HEK293 (cell line): ENCODE data around the gene FMO1.

Experiments used
- CTCF ChIA-PET: fragments of 350-600 bp; formaldehyde crosslinking; extraction: SDS; loops from one replicate; lab custom pipeline; 2021; ENCODE audit warnings: antibody characterized with exemption; lab: Yijun Ruan, JAX
- POLR2A ChIA-PET: fragments of 300-600 bp; formaldehyde crosslinking; extraction: SDS; loops from one replicate; lab custom pipeline; 2020; ENCODE audit warnings: antibody characterized with exemption, inconsistent platforms; lab: Yijun Ruan, JAX
- H3K27ac ChIP-seq: fragments of 200-500 bp; sonication (Bioruptor generic); 2 replicates; pipeline ENCODE4 v1.5.1; 2014; ENCODE audit warnings: low read depth, low read length, control low read depth, inconsistent platforms; ENCODE audit errors: extremely low read depth
- H3K36me3 ChIP-seq, 2 experiments: fragments of 200-500 bp in 1 of 2; sonication (Bioruptor generic) in 1 of 2; 1 replicate in 1 of 2; 2 replicates in 1 of 2; pipeline ENCODE4 v1.5.1; 2014 to 2017; ENCODE audit warnings: inconsistent platforms in 2 of 2, low read length in 2 of 2; ENCODE audit not compliant: control insufficient read depth in 2 of 2, insufficient read depth in 1 of 2
- H3K4me1 ChIP-seq: fragments of 200-500 bp; sonication (Bioruptor generic); 2 replicates; pipeline ENCODE4 v1.5.1; 2014; ENCODE audit warnings: mild to moderate bottlenecking, low read length, inconsistent platforms; ENCODE audit not compliant: control insufficient read depth, insufficient read depth
- H3K4me3 ChIP-seq: 2 replicates; pipeline ENCODE4 v1.5.1; 2011; ENCODE audit warnings: low read depth, mild to moderate bottlenecking, control low read depth, low read length, moderate library complexity
- H3K9me3 ChIP-seq: fragments of 200-500 bp; sonication (Bioruptor generic); 2 replicates; pipeline ENCODE4 v1.5.1; 2014; ENCODE audit warnings: low read depth, low read length, inconsistent platforms; ENCODE audit not compliant: control insufficient read depth, insufficient read depth
- IKZF3 ChIP-seq: fragments of 450-650 bp; IDR thresholded peaks from 2 replicates; pipeline ENCODE4 v1.5.0; 2018; ENCODE audit warnings: missing biosample characterization, mild to moderate bottlenecking, missing genetic modification characterization, moderate library complexity
- INSM2 ChIP-seq: fragments of 450-650 bp; formaldehyde crosslinking; IDR thresholded peaks from 2 replicates; pipeline ENCODE4 v1.5.1; 2016; ENCODE audit warnings: missing biosample characterization, missing genetic modification characterization
- PATZ1 ChIP-seq: fragments of 450-650 bp; formaldehyde crosslinking; IDR thresholded peaks from 2 replicates; pipeline ENCODE4 v1.5.1; 2016; ENCODE audit warnings: missing biosample characterization, missing genetic modification characterization
- SP3 ChIP-seq: fragments of 450-650 bp; formaldehyde crosslinking; IDR thresholded peaks from 2 replicates; pipeline ENCODE4 v1.5.1; 2016; ENCODE audit warnings: missing biosample characterization, missing genetic modification characterization
- ZBTB48 ChIP-seq: fragments of 450-650 bp; formaldehyde crosslinking; IDR thresholded peaks from 2 replicates; pipeline ENCODE4 v1.5.1; 2016; ENCODE audit warnings: missing biosample characterization, missing genetic modification characterization
- ZNF146 ChIP-seq: fragments of 450-650 bp; formaldehyde crosslinking; IDR thresholded peaks from 2 replicates; pipeline ENCODE4 v1.5.1; 2016; ENCODE audit warnings: missing biosample characterization, missing genetic modification characterization
- ZNF157 ChIP-seq: fragments of 450-650 bp; formaldehyde crosslinking; IDR thresholded peaks from 2 replicates; pipeline ENCODE4 v1.5.1; 2016; ENCODE audit warnings: missing biosample characterization, missing genetic modification characterization
- ZNF202 ChIP-seq: fragments of 450-650 bp; formaldehyde crosslinking; IDR thresholded peaks from 2 replicates; pipeline ENCODE4 v1.5.1; 2016; ENCODE audit warnings: missing biosample characterization, missing genetic modification characterization, borderline replicate concordance
- ZNF221 ChIP-seq: fragments of 450-650 bp; formaldehyde crosslinking; IDR thresholded peaks from 2 replicates; pipeline ENCODE4 v1.5.1; 2017; ENCODE audit warnings: missing biosample characterization, missing genetic modification characterization, borderline replicate concordance
- ZNF24 ChIP-seq: fragments of 450-650 bp; formaldehyde crosslinking; IDR thresholded peaks from 2 replicates; pipeline ENCODE4 v1.5.1; 2016; ENCODE audit warnings: missing biosample characterization, missing genetic modification characterization
- ZNF530 ChIP-seq: fragments of 450-650 bp; formaldehyde crosslinking; IDR thresholded peaks from 2 replicates; pipeline ENCODE4 v1.5.1; 2016; ENCODE audit warnings: low read depth, missing biosample characterization, missing genetic modification characterization
- ZNF580 ChIP-seq: fragments of 450-650 bp; formaldehyde crosslinking; IDR thresholded peaks from 2 replicates; pipeline ENCODE4 v1.5.1; 2016; ENCODE audit warnings: missing biosample characterization, missing genetic modification characterization
- TF ChIP-seq, protein P1 (sequence below): fragments of 450-650 bp; formaldehyde crosslinking; IDR thresholded peaks from 2 replicates; pipeline ENCODE4 v1.5.1; 2016; ENCODE audit warnings: missing biosample characterization, missing genetic modification characterization

The FMO1 gene

GRCh38 chr1:171279234-171279633, 30.9 kb downstream of the FMO1 start (continued):
- no peak for TF ChIP-seq ZNF24
- TF ChIP-seq SP3 (tag by site-specific recombination): no peak
- TF ChIP-seq ZNF221: no peak
- no peak for TF ChIP-seq ZNF157 (tag by site-specific recombination)
- TF ChIP-seq ZNF530 (tag by site-specific recombination): no peak
- no peak for TF ChIP-seq ZNF146 (tag by site-specific recombination)
- TF ChIP-seq IKZF3: no peak
- no peak for TF ChIP-seq INSM2 (tag by site-specific recombination)

GRCh38 chr1:171279678-171280077, 31.4 kb downstream of the FMO1 start:
- H3K4me1 ChIP-seq: no peaks in the 10 kb centered on the region
- ChIA-PET CTCF (interaction anchor here (2.2 kb wide), 1 partner anchor 34 kb away, joined by 7 read pairs; the partner anchor contains the start of gene FMO4), POLR2A (no interaction called here)
- no peak overlapping the region for H3K4me3 ChIP-seq
- no peak overlapping the region for H3K27ac ChIP-seq
- H3K9me3 ChIP-seq: no peaks in the 10 kb centered on the region
- no peak for TF ChIP-seq ZBTB48
- TF ChIP-seq ZNF202 (tag by site-specific recombination): no peak
- no peak for TF ChIP-seq PATZ1 (tag by site-specific recombination)
- no peaks in the 10 kb centered on the region for H3K36me3 ChIP-seq

DNA sequence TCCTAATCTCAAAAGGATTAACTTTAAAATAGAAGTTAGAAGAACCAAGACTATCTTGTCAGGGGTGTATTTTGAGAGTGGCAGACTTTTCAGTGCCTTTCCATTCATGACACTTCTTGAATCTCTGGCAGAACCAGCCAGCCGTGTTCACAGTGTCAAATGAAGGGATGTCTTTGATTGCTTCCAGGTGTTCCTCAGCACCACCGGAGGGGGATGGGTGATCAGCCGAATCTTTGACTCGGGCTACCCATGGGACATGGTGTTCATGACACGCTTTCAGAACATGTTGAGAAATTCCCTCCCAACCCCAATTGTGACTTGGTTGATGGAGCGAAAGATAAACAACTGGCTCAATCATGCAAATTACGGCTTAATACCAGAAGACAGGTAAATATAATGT, 32.3 kb downstream of the FMO1 start:
- Histone ChIP-seq H3K4me1 (no peaks in the 10 kb centered on the region), H3K27ac (no peak overlapping the region), H3K4me3 (no peak overlapping the region), H3K36me3 (no peaks in the 10 kb centered on the region), H3K9me3 (no peaks in the 10 kb centered on the region)
- POLR2A ChIA-PET: no interaction called here
- TF ChIP-seq, protein P1, sequence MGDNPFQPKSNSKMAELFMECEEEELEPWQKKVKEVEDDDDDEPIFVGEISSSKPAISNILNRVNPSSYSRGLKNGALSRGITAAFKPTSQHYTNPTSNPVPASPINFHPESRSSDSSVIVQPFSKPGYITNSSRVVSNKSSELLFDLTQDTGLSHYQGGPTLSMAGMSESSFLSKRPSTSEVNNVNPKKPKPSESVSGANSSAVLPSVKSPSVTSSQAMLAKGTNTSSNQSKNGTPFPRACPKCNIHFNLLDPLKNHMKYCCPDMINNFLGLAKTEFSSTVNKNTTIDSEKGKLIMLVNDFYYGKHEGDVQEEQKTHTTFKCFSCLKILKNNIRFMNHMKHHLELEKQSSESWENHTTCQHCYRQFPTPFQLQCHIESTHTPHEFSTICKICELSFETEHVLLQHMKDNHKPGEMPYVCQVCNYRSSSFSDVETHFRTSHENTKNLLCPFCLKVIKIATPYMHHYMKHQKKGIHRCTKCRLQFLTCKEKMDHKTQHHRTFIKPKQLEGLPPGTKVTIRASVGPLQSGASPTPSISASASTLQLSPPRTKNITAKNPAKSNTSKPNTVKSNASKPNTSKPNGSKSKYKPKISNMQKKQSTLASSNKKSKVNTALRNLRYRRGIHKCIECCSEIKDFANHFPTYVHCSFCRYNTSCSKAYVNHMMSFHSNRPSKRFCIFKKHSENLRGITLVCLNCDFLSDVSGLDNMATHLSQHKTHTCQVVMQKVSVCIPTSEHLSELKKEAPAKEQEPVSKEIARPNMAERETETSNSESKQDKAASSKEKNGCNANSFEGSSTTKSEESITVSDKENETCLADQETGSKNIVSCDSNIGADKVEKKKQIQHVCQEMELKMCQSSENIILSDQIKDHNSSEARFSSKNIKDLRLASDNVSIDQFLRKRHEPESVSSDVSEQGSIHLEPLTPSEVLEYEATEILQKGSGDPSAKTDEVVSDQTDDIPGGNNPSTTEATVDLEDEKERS (tag by site-specific recombination): no peak
- no peak for TF ChIP-seq ZNF580 (tag by site-specific recombination)
- CTCF ChIA-PET: interaction anchor here (0.6 to 2.2 kb wide), 2 partner anchors 33 to 880 kb away, joined by 3 to 7 read pairs; partner anchors contain the start of gene FMO4
